ENCODE results near the gene HOXB9.

DNA sequence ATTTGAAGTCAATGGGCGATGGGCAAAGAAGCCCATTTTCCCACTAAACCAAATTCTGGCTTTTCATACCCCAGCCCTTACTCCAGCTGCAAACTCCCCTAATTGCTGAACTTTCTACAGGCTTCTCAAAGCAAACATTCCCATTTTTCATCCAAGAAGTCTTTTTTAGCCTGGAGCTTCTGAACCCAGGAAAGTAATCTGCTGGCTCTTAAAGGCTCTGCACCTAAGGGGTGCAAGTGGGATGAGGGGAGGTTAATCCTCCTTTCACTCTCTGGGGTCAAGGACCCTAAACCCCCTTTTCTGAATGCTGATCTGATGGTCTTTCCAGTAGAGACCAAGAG is 17.7 kb downstream of the HOXB9 start:
- TF ChIP-seq, protein P1, sequence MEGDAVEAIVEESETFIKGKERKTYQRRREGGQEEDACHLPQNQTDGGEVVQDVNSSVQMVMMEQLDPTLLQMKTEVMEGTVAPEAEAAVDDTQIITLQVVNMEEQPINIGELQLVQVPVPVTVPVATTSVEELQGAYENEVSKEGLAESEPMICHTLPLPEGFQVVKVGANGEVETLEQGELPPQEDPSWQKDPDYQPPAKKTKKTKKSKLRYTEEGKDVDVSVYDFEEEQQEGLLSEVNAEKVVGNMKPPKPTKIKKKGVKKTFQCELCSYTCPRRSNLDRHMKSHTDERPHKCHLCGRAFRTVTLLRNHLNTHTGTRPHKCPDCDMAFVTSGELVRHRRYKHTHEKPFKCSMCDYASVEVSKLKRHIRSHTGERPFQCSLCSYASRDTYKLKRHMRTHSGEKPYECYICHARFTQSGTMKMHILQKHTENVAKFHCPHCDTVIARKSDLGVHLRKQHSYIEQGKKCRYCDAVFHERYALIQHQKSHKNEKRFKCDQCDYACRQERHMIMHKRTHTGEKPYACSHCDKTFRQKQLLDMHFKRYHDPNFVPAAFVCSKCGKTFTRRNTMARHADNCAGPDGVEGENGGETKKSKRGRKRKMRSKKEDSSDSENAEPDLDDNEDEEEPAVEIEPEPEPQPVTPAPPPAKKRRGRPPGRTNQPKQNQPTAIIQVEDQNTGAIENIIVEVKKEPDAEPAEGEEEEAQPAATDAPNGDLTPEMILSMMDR (IDR thresholded peaks at IDR 0.05), result no peak
- no peak for TF ChIP-seq POLR2A (IDR thresholded peaks at IDR 0.05)
